K562 (cell line): ENCODE results near the gene ARHGAP24.

ENCODE experiments used
- CREB1 ChIP-seq, 2 experiments: sonication (generic) in 1 of 2; formaldehyde crosslinking in 1 of 2; IDR thresholded peaks; 2 replicates each; pipeline versions ENCODE4 v1.6.1 to v1.8.0; 2012 to 2022; ENCODE audit warnings: inconsistent platforms in 1 of 2, mild to moderate bottlenecking in 1 of 2, missing genetic modification reagents in 1 of 2, moderate library complexity in 1 of 2
- EP300 ChIP-seq: IDR thresholded peaks from 2 replicates; pipeline ENCODE4 v1.6.1; 2012; ENCODE audit warnings: low read length, improper control_type of control experiment
- GABPA ChIP-seq: fragments of 200-800 bp; sonication (Bioruptor generic); conservative IDR thresholded peaks from 2 replicates; pipeline ENCODE4 v1.6.1; 2016; ENCODE audit warnings: low read depth, missing genetic modification characterization, missing compliant biosample characterization
- HNRNPH1 ChIP-seq: fragments of 200-400 bp; formaldehyde crosslinking; optimal IDR thresholded peaks from 2 replicates; pipeline ENCODE3; 2017; ENCODE audit warnings: low read depth, mild to moderate bottlenecking, low read length, moderate library complexity
- MTA1 ChIP-seq: fragments of 450-650 bp; IDR thresholded peaks from 2 replicates; pipeline ENCODE4 v1.6.1; 2017; ENCODE audit warnings: borderline replicate concordance
- SREBF2 ChIP-seq: sonication (generic); formaldehyde crosslinking; IDR thresholded peaks from 2 replicates; pipeline ENCODE4 v1.4.0; 2020; ENCODE audit warnings: mild to moderate bottlenecking, missing genetic modification reagents
- TRIM24 ChIP-seq, 2 experiments: fragments of 450-650 bp; IDR thresholded peaks; 2 replicates each; pipeline ENCODE4 v1.6.1; 2016
- ZNF232 ChIP-seq: sonication (generic); formaldehyde crosslinking; IDR thresholded peaks from 2 replicates; pipeline ENCODE4 v1.8.0; 2022; ENCODE audit warnings: mild to moderate bottlenecking, missing genetic modification reagents
- ZNF785 ChIP-seq: fragments of 250-450 bp; sonication (Bioruptor Pico); IDR thresholded peaks from 2 replicates; pipeline ENCODE4 v1.4.0; 2020; ENCODE audit warnings: mild to moderate bottlenecking

DNA sequence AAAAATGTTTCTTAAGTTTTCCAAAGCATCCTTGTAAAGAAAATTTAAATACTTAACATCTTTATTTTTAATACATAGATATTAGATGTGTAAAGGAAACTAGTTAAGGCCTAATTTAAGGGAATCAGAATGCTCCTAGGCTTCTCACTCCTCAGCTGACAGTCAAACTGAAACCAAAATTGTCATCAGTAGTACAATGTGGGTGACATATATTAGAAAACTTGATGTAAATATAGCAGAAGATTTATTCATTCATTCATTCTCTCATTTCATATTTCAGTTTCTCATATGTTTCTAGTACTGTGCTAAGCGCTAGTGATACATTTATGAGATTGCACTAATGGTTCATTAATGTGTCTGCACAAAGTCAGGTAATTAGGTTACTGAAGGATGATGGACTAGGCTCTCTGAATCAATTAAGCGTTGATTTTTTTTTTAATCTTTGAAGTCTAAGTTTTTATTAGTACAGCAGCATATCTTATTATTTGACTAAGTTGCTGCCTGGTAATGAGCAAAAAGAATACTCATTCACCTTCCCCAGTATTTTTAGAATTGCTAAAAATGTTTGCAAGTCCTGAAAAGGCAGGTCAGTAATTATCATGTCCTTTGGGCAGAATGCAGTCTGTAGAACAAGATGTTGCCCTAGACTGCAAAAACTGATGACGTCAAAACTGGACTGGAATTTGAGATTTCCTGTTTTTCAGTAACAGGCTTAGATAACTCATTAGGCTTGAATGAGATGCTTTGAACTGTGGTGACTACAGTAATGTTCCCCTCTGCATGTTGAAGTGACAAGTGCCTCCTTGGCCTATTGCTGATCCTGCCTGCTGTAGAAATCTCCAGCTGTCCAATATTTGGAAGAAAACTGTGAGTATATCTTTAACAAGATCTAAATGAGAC, 128.7 kb downstream of the ARHGAP24 start:
- no peak for TF ChIP-seq MTA1
- TF ChIP-seq ZNF785 (CRISPR knock-in tag), result no peak
- no peak for TF ChIP-seq GABPA
- TF ChIP-seq CREB1 (IDR thresholded peaks at IDR 0.05), result no peak
- TF ChIP-seq CREB1 (CRISPR knock-in tag; IDR thresholded peaks at IDR 0.05), result no peak
- no peak for TF ChIP-seq ZNF232
- no peak for TF ChIP-seq EP300
- TF ChIP-seq HNRNPH1, result no peak
- TF ChIP-seq SREBF2 (CRISPR knock-in tag), result no peak
- TF ChIP-seq TRIM24 (IDR thresholded peaks at IDR 0.05), result no peak
